Mesothelial cell of epicardium (in vitro differentiated cells): ENCODE results near the gene B4GALNT4. TPM values are rescaled to one million over a fixed set of nuclear protein-coding genes. Genes with fewer than 3 reads are reported as not detected.

ENCODE experiments used
- DNase-seq, 2 experiments: peaks; one replicate each; pipeline ENCODE4 v3.0.0; 2021; ENCODE audit warnings: low spot score in 2 of 2; ENCODE audit not compliant: unreplicated experiment in 2 of 2
- H3K27ac Mint-ChIP-seq: 2 replicates; pipeline ENCODE4 v1.8.0; 2021; ENCODE audit warnings: mixed read lengths
- H3K27me3 Mint-ChIP-seq: 2 replicates; pipeline ENCODE4 v1.8.0; 2021; ENCODE audit warnings: low read depth, mixed read lengths
- H3K36me3 Mint-ChIP-seq: 2 replicates; pipeline ENCODE4 v1.8.0; 2021; ENCODE audit warnings: mixed read lengths
- H3K4me1 Mint-ChIP-seq: 2 replicates; pipeline ENCODE4 v1.8.0; 2021; ENCODE audit warnings: mixed read lengths
- H3K4me3 Mint-ChIP-seq: 2 replicates; pipeline ENCODE4 v1.8.0; 2021; ENCODE audit warnings: mild to moderate bottlenecking, moderate library complexity, mixed read lengths
- H3K9me3 Mint-ChIP-seq: 2 replicates; pipeline ENCODE4 v1.8.0; 2021; ENCODE audit warnings: mixed read lengths
- total RNA-seq: library from RNA; stranded (reverse); gene quantifications from 3 replicates; pipeline ENCODE4 v1.2.1, GENCODE V29; 2021
- TF ChIP-seq, protein P1 (sequence below): fragments of 200-600 bp; sonication (generic); IDR thresholded peaks from one replicate; pipeline ENCODE4 v1.5.0; 2021; ENCODE audit warnings: antibody characterized with exemption; ENCODE audit not compliant: unreplicated experiment

B4GALNT4 gene
- total RNA-seq, 1 donor from 2014 or later = 314 TPM

DNA sequence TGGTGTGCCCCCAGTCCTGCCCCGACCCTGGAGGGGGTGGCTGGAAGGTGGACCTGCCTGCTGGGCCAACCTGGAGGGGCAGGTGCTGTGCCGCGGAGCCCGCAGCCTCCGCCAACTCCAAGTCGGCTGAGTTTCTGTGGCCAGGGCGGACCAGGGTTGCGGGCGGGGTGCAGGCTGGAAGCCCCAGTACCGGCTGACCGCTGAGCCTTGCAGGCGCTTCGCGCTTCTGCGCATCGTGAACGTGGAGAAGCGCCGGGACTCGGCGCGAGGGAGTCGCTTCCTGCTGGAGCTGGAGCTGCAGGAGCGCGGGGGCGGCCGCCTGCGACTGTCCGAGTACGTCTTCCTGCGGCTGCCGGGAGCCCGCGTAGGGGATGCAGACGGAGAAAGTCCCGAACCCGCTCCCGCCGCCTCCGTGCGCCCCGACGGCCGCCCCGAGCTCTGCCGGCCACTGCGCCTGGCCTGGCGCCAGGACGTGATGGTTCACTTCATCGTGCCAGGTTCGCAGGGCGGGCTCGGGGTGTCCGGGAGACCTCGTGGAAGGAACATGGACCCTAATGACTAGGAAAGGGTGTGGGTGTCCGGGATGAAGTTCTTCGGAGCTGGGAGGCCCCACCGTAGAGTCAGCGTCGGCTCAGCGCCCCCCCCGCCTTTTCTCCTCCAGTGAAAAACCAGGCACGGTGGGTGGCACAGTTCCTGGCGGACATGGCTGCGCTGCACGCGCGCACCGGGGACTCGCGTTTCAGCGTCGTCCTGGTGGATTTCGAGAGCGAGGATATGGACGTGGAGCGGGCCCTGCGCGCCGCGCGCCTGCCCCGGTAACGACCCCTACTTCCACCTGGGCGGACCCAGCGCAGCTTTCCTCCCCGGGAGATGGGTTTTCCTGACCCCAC, 10.2 kb downstream of the B4GALNT4 start:
- Mint-ChIP-seq H3K36me3 (peaks cover 28% of the 10 kb centered on the region), H3K27me3 (no peaks in the 10 kb centered on the region), H3K9me3 (no peaks in the 10 kb centered on the region), H3K4me3 (no peak overlapping the region), H3K27ac (no peak overlapping the region), H3K4me1 (no peaks in the 10 kb centered on the region)
- no peak for DNase-seq
- TF ChIP-seq, protein P1, sequence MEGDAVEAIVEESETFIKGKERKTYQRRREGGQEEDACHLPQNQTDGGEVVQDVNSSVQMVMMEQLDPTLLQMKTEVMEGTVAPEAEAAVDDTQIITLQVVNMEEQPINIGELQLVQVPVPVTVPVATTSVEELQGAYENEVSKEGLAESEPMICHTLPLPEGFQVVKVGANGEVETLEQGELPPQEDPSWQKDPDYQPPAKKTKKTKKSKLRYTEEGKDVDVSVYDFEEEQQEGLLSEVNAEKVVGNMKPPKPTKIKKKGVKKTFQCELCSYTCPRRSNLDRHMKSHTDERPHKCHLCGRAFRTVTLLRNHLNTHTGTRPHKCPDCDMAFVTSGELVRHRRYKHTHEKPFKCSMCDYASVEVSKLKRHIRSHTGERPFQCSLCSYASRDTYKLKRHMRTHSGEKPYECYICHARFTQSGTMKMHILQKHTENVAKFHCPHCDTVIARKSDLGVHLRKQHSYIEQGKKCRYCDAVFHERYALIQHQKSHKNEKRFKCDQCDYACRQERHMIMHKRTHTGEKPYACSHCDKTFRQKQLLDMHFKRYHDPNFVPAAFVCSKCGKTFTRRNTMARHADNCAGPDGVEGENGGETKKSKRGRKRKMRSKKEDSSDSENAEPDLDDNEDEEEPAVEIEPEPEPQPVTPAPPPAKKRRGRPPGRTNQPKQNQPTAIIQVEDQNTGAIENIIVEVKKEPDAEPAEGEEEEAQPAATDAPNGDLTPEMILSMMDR = no peak

DNA sequence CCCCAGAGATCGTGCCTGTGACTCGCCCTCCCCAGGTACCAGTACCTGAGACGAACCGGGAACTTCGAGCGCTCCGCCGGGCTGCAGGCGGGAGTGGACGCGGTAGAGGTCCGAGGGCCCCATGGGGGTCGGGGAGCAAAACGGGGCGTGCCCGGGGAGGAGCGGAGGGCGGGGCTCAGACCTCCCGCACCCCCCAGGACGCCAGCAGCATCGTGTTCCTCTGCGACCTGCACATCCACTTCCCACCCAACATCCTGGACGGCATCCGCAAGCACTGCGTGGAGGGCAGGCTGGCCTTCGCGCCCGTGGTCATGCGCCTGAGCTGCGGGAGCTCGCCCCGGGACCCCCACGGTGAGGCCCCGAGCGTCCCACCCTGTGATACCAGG, 10.8 kb downstream of the B4GALNT4 start:
- TF ChIP-seq, protein P1 = no peak
- Mint-ChIP-seq H3K4me3 (no peak overlapping the region), H3K36me3 (peaks cover 28% of the 10 kb centered on the region), H3K27ac (no peak overlapping the region), H3K9me3 (no peaks in the 10 kb centered on the region), H3K27me3 (no peaks in the 10 kb centered on the region), H3K4me1 (no peaks in the 10 kb centered on the region)
- no peak for DNase-seq

DNA sequence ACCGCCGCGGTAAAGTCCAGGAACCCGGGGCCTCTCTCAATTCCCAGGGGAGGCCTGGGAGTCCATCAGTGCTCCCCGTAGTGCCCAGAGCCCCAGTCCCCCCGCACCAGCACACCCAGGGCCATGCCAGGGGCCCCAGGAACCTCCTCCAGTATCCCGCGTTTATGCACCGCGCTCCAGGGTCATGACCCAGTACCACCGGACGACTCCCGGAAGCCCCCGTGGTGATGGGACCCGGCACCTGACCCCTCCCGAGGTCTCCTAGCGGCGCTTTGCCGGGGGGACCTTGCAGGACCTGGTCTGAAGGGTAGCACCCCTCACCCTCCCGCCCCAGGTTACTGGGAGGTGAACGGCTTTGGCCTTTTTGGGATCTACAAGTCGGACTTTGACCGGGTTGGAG, 11.2 kb downstream of the B4GALNT4 start:
- H3K36me3 Mint-ChIP-seq = peaks cover 28% of the 10 kb centered on the region
- no peak overlapping the region for H3K27ac Mint-ChIP-seq
- no peak overlapping the region for H3K4me3 Mint-ChIP-seq
- TF ChIP-seq, protein P1 = no peak
- H3K27me3 Mint-ChIP-seq = no peaks in the 10 kb centered on the region
- H3K9me3 Mint-ChIP-seq = no peaks in the 10 kb centered on the region
- no peak for DNase-seq
- H3K4me1 Mint-ChIP-seq = no peaks in the 10 kb centered on the region

DNA sequence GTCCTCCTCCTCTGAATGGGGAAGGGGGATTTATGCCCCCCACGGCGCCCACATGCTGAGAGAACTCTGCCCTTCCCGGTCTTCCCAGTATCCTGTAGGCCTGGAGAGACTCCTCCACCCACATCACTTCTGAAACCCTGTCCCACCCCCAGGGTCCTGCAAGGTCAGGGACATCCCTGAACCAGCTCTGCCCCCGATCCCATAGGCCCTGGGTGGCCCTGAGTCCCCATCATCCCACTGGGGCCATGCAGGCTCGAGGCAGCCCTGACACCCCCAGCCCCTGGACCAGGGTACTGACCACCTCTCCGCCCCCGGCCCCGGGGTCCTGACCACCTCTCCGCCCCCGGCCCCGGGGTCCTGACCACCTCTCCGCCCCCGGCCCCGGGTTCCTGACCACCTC, 11.7 kb downstream of the B4GALNT4 start:
- H3K9me3 Mint-ChIP-seq = no peaks in the 10 kb centered on the region
- no peaks in the 10 kb centered on the region for H3K27me3 Mint-ChIP-seq
- no peak overlapping the region for H3K4me3 Mint-ChIP-seq
- no peaks in the 10 kb centered on the region for H3K4me1 Mint-ChIP-seq
- TF ChIP-seq, protein P1 = no peak
- H3K27ac Mint-ChIP-seq = no peak overlapping the region
- DNase-seq = no peak
- H3K36me3 Mint-ChIP-seq = peaks cover 28% of the 10 kb centered on the region

DNA sequence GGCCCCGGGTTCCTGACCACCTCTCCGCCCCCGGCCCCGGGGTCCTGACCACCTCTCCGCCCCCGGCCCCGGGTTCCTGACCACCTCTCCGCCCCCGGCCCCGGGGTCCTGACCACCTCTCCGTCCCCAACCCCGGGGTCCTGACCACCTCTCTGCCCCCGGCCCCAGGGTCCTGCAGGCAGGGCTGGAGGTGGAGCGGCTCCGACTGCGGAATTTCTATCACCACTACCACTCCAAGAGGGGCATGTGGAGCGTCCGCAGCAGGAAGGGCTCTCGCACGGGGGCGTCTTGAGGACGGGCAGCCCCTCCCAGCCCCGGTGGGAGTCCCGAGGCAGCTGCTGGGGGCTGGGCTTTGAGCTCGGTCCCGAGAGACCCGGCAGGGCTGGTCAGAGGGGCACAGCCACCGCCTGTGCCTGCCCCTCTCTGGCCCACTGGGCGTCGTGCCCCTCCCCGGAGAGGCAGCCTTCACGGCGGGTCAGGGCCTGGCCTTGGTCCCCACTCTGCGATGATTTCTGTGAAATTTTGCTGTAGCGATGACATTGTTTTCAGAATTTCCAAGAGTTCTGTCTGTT, 12.3 kb downstream of the B4GALNT4 start:
- Mint-ChIP-seq H3K27me3 (no peaks in the 10 kb centered on the region), H3K36me3 (peaks cover 28% of the 10 kb centered on the region), H3K27ac (no peak overlapping the region), H3K4me3 (no peak overlapping the region), H3K4me1 (no peaks in the 10 kb centered on the region), H3K9me3 (peaks cover under 1% of the 10 kb centered on the region)
- DNase-seq = no peak
- TF ChIP-seq, protein P1 = no peak
